Measurements from ENCODE around the gene ERF.
"Not testable (repeated sequence)": the region's sequence is repeated elsewhere in the genome, so short reads cannot be mapped to it uniquely, and the experiment has no call there.

Gene ERF

DNA sequence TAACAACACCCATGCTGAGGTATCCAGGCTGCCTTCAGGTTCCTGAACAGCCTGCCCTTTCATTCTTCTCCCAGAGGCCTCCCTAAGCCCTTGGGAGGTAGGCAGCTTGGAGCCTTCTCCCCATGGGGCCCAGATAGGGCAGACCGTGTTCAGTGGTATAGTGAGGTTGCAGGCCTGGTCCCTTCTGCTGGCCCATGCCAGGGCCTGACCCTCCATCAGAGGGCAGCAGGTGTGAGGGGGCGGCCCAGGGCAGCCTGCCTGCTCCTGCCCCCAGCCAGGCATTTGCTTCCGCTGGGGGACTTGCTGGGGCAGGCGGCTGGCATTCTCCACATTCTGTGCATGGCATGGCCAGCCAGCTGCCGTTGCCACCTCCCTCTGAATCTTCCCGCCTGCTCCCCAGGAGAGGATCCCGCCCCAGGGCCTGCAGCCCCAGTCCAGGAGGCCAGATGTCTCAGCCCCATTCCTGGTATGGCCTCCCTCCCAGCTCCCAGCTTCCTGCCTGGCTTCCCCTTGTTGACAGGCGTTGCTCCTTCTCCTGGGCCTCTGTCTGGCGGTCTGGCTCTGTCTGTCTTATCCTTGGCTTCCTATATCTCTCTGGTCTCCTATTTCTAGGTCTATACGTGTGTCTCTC lies 23.0 kb upstream of the ERF start:
- H3K4me3 ChIP-seq (ENCODE audit: low read depth, low read length) = no peak overlapping the region
- no peak for DNase-seq (ENCODE audit: low read depth)

DNA sequence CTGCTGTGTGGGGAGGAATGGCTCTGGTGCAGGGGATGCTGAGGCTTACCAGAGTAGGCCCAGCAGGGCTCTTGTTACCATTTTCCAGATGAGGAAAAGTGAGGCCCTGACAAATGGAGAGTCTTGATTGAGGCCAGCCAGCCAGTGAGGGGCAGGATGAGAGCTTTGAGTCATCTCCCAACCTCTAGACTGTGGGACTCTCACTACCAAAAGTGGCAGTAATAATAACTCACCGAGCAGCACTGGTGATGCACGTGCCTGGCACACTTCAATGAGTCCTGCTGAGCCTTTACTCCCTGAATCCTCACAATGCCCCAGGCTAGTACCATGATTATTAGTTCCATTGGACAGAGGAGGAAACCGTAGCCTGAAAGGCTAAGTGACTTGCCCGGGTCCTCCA lies 21.9 kb upstream of the ERF start:
- no peak for DNase-seq (ENCODE audit: low read depth)
- H3K4me3 ChIP-seq (ENCODE audit: low read depth, low read length) = no peak overlapping the region

DNA sequence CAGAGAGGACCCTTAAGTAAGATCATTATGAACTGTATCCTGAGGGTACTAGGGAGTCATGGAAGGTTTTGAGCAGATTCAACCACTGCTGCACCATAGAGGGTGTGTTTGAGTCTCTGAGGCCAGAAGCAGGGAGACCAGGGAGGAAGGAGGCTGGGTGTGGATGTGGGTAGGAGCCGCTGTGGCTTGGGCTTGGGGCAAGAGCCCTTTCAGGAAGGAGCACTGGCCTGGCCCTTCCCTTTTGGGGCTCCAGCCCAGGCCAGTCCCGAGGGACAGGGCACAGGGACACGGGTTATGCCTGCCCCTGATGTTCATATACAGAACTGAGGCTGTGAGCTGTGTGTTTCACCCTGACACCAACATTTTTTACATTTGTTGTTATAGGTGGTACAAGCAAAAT lies 21.4 kb upstream of the ERF start:
- DNase-seq (ENCODE audit: low read depth) = no peak
- H3K4me3 ChIP-seq (ENCODE audit: low read depth, low read length) = no peak overlapping the region

DNA sequence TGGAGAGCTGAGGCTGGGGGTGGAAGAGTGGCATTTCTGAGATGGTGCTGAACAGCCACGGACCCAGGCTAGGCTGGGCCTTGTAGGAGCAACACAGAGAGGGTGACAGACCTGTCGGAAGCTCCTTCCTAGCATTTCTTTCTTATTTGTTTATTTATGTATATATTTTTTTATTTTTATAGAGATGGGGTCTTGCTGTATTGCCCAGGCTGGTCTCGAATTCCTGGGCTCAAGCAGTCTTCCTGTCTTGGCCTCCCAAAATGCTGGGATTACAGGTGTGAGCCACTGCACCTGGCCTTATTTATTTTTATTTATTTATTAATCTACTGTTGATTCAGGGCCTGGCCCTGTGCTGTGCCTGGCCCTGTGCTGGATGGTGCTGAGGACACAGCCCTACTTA lies 20.6 kb upstream of the ERF start:
- DNase-seq (ENCODE audit: low read depth) = no peak
- no peak overlapping the region for H3K4me3 ChIP-seq (ENCODE audit: low read depth, low read length)

DNA sequence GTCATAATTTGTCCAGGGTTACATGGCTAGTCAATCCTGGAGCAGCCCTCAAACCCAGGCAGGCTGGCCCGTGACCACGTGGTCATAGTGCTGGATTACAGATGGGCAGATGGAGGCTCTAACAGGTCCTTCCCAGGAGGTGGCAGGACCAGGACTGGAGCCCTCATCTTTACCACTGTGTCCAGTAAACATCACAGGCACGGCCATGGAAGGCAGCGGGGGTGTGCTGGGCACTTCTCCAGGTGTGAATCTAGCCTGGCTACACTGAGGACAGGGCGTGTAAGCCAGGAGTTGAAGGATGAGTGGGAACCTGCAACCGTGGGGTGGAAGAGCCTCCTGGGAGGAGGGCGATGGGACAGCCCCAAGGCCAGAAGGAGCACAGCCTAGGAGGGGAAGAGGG lies 20.2 kb upstream of the ERF start:
- H3K4me3 ChIP-seq (ENCODE audit: low read depth, low read length) = no peak overlapping the region
- no peak for DNase-seq (ENCODE audit: low read depth)

DNA sequence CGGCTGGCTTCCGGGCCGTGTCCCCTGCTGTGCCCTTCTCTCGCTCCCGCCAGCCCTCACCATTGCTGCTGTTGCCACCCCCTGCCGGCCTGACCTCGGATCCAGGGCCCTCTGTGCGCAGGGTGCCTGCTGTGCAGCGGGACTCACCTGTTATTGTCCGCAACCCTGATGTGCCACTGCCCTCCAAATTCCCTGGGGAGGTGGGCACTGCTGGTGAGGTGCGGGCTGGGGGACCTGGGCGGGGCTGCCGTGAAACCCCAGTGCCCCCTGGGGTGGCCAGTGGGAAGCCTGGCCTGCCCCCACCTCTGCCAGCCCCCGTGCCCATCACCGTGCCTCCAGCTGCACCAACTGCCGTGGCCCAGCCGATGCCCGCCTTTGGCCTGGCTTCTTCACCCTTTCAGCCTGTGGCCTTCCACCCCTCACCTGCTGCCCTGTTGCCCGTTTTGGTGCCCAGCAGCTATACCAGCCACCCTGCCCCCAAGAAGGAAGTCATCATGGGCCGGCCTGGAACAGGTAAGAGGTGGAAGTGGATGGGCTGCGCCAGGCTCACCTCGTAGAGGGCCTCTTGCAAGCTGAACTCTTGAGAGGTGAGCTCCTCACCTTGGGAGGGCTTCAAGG lies 19.2 kb upstream of the ERF start:
- H3K4me3 ChIP-seq (ENCODE audit: low read depth, low read length) = no peak overlapping the region
- no peak for DNase-seq (ENCODE audit: low read depth)

DNA sequence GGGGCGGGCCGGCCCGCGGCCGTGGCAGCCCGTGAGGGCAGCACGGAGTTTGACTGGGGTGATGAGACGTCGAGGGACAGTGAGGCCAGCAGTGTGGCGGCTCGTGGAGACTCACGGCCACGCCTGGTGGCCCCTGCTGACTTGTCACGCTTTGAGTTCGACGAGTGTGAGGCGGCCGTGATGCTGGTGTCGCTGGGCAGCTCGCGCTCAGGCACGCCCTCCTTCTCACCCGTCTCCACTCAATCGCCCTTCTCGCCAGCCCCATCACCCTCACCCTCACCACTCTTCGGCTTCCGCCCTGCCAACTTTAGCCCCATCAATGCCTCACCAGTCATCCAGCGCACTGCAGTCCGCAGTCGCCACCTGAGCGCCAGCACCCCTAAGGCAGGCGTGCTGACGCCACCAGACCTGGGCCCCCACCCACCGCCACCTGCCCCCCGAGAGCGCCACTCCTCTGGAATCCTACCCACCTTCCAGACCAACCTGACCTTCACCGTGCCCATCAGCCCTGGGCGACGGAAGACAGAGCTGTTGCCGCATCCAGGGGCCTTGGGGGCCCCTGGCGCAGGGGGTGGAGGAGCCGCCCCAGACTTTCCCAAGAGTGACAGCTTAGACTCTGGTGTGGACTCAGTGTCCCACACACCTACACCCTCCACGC lies 18.6 kb upstream of the ERF start:
- H3K4me3 ChIP-seq (ENCODE audit: low read depth, low read length) = no peak overlapping the region
- DNase-seq (ENCODE audit: low read depth) = no peak

DNA sequence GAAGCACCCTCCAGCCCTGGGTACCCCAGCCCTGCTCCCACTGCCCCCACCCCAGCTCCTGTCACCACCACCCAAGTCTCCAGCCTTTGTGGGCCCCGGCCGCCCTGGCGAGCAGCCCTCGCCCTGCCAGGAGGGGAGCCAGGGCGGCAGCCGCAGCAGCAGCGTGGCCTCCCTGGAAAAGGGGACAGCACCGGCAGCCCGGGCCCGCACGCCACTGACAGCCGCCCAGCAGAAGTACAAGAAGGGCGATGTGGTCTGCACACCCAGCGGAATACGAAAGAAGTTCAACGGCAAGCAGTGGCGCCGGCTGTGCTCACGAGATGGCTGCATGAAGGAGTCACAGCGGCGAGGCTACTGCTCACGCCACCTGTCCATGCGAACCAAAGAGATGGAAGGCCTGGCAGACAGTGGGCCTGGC lies 18.1 kb upstream of the ERF start:
- DNase-seq (ENCODE audit: low read depth) = no peak
- no peak overlapping the region for H3K4me3 ChIP-seq (ENCODE audit: low read depth, low read length)

DNA sequence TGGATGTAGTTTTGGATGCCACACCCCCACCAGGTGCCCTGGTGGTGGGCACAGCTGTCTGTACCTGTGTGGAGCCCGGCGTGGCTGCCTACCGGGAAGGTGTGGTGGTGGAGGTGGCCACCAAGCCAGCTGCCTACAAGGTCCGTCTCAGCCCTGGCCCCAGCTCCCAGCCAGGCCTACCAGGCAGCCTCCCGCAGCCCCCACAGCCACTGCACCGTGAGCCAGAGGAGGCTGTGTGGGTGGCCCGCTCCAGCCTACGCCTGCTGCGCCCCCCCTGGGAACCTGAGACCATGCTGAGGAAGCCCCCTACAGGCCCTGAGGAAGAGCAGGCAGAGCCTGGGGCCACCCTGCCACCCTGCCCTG lies 17.6 kb upstream of the ERF start:
- no peak overlapping the region for H3K4me3 ChIP-seq (ENCODE audit: low read depth, low read length)
- DNase-seq (ENCODE audit: low read depth) = no peak

DNA sequence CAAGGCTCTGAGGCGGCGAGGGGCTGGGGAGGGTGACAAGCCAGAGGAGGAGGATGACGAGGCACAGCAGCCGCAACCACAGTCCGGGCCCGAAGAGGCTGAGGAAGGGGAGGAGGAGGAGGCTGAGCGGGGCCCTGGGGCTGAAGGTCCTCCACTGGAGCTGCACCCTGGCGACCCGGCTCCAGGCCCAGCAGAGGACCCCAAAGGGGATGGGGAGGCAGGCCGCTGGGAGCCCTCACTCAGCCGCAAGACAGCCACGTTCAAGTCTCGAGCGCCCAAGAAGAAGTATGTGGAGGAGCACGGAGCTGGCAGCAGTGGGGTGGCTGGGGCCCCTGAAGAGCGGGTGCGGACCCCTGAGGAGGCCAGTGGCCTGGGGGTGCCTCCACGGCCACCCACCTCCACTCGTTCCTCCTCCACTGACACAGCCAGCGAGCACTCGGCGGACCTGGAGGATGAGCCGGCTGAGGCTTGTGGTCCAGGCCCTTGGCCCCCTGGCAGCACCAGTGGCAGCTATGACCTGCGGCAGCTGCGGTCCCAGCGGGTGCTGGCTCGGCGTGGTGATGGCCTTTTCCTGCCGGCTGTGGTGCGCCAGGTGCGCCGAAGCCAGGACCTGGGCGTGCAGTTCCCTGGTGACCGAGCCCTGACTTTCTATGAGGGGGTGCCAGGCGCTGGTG lies 17.1 kb upstream of the ERF start:
- no peak overlapping the region for H3K4me3 ChIP-seq (ENCODE audit: low read depth, low read length)
- no peak for DNase-seq (ENCODE audit: low read depth)

DNA sequence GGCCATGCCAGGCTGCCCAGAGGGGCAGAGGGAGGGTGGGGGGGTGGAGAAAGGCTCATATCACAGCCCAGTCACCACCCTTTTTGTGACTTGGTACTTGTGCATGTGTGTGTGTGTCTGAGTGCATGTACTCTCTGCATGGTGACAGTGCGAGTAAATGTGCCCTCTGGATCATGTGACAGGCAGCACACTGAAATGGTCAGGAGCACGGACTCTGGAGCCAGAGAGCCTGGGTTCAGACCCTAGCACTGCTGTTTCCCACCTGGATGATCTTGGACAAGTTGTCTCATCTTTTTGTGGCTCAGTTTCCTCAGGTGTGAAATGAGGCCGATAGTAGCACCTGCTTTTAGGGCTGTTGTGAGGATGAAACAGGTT lies 16.1 kb upstream of the ERF start:
- no peak for DNase-seq (ENCODE audit: low read depth)
- H3K4me3 ChIP-seq (ENCODE audit: low read depth, low read length) = peak overlapping the region; percentile 66

DNA sequence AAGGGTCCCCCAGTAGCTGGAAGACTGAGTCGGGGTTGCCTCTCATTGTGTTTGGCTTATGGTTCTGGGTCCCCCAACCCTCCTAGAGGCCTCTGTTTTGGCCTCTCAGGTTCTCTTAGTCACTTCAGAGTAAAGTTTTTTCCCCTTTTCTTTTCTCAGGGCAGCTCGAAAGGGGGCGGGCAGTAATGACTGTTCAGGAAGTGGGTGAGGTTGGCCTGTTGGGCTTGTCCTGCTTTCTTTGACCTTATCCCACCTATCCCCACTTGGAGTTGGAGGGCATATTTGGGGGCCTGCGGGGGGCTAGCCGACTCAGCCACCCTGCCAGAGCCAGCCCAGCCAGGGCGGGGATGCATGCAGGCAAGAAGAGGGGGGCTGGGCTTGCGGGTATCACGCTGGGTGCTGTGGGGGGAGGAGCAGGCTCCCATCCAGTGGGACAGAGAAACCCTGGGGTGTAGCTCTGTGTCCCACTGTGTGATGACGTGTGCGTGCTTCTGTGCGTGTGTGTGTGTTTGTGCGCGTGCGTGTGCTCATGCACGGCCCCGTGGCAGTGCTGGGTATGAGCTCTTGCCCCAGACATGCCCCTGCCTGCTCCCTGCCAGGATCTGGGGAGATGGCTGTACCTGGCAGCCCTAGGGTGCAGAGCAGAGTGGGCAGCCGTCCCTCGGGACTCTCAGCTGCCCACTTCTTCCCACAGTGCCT lies 15.6 kb upstream of the ERF start:
- no peak for DNase-seq (ENCODE audit: low read depth)
- peak overlapping the region; percentile 66 for H3K4me3 ChIP-seq (ENCODE audit: low read depth, low read length)

DNA sequence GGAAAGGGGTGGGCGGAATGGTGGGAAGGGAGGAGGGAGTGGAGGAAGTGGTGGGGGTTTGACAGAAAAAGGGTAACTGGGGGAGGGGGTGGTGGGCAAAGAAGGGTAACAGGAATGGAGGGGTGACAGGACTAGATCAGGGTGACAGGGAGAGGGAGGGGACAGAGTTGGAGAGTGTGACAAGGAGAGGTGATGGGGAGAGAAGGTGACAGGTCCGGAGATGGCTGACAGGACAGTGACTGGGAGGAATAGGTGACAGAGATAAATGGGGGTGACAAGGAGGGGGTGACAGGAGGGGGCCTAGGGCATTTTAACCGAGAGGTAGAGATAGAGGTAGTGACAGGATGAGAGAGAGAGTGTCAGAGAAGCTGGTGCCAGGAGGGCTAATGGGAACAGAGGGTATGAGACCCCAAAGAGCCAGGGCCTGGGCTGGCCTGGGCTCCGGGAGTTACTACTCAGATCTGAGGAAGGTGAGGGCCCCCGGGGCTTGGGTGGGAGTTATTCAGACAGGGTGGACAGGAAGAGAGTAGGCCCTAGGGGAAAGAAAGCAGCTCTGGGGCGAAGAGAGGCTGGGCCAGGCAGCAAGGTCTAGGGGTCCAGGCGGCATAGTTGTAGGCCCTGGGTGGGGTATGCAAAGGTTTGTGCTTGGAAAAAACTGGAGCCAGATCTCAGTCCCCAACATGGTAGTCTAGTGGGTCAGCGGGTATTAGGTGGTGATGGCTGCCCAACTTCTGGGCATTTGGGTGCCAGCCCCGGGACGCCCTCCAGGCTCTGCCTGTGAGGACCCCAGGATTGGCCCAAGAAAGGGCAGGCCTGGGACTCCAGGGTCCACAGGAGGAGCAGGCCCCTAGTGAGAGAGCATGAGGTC lies 14.8 kb upstream of the ERF start:
- peak overlapping the region; percentile 66 for H3K4me3 ChIP-seq (ENCODE audit: low read depth, low read length)
- DNase-seq (ENCODE audit: low read depth) = no peak

DNA sequence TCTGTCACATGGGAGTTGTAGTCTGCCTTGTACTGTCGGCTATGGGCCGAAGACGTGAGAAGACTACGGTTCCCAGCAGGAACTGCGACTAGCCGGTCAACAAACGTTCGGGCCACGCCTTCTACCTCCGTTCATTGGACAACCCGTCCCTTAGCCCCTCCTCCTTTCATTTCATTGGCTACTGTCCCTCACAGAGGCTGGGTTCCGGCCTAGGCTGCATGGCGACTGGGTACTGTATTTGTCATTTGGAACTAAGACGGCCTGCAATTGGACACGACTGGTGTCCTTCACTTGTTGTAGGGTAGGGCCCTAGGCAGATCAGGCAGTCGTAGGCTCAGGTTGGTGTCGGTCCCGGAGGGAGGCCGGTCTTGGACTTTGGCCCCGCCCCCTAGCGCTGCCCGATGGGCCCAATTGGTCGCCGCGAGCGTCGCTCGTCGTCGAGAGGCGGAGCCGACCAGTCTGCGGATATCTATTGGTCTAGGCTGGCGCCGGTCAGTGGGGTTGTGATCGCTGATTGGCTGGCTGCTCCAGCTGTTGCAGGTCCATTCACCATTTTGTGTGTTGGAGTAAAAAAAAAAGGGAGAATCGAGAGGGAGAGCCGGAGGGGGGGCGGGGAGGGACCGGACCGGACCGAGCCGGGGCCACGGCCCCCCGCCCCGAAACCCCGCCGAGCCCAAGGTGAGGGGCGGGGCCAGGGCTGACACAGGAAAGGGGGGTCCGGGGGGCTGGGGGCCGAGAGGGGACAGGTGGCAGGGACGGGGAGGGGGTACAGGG lies 14.0 kb upstream of the ERF start, which contains the start of gene CIC:
CIC (plus strand) TSS at position 549 of the 774 bp plus-strand sequence. CDS start 2,532 bp downstream, outside the sequence.
- peak; percentile 100 for DNase-seq (ENCODE audit: low read depth)
- H3K4me3 ChIP-seq (ENCODE audit: low read depth, low read length) = peak within 1 kb of the TSS; percentile 71

DNA sequence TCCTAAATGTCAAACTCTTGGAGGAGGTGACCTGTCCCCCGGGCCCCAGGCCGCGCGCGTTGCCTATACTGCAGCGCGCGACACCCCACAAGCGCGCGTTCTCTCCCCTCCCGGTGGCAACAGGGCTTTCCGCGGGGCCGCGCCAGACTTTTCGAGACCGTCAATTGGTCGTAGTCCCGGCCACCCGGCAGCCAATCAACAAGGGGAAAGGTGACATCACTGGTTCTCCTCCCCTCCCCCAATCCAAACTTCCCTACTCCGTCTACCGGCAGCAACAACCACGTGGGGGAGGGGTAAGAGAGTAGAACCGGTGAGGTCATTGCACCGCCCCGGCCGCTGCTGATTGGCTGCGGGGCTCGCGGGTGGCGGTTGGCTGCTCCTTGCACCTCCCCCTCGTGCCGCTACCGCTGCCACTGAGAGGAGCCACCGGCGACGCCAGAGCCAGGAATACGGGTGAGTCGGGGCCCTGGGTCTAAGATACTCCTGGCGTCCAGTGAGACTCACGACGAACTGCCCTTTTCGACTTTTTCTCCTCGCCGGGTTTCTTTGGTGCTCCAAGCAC lies 13.3 kb upstream of the ERF start:
- peak overlapping the region; percentile 71 for H3K4me3 ChIP-seq (ENCODE audit: low read depth, low read length)

DNA sequence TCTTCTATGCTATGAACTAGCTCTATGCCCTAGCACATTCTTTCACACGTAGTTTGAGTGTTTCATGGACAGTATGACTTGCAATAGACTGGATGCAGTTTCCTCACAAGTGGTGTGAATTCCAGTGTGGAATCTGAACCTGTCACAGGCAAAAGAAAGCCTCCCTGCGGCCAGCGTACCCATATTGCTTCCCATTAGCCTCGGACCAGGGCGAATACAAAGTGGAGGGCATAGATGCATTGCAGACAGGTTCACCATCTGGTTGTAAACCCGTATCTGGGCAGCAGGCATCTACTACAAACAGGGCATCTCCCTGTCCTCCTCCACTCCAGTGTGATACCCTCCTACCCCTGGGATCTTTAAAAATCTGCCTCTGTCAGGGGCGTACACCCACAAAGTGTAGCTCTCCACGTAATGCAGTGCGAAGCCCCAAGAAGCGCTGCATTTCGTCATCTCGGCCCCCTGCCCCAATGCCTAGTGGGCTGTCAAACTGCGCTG lies 12.8 kb upstream of the ERF start:
- peak overlapping the region; percentile 71 for H3K4me3 ChIP-seq (ENCODE audit: low read depth, low read length)
- DNase-seq (ENCODE audit: low read depth) = no peak

More for the DNA sequence above, 13.3 kb upstream of the ERF start:
- peak; percentile 97 for DNase-seq (ENCODE audit: low read depth)

DNA sequence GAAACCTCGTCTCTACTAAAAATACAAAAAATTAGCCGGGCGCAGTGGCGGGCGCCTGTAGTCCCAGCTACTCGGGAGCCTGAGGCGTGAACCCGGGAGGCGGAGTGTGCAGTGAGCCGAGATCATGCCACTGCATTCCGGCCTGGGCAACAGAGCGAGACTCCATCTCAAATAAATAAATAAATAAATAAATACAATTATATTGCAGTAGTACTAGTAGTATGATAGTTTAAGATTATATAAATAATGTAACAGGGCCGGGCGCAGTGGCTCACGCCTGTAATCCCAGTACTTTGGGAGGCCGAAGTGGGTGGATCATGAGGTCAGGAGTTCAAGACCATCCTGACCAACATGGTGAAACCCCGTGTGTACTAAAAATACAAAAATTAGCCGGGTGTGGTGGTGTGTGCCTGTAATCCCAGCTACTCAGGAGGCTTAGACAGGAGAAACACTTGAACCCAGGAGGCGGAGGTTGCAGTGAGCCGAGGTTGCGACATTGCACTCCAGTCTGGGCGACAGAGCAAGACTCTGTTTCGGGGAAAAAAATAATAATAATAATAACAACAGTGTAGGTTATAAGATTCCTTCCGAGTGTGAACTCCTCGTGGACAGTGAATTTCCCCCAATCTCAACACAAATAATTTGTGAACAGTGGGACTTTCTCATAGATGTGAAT lies 12.1 kb upstream of the ERF start:
- not testable (repeated sequence) for H3K4me3 ChIP-seq (ENCODE audit: low read depth, low read length); DNase-seq (ENCODE audit: low read depth)

Data from skeletal muscle cell (primary cell).